Right atrium auricular region (tissue), 2 donors: Measurements from ENCODE around the gene PRR35. TPM values are rescaled to one million over a fixed set of nuclear protein-coding genes. Genes with fewer than 3 reads are reported as not detected.

Experiments
- DNase-seq: peaks from one replicate; pipeline ENCODE4 v3.0.0-alpha.2; 2019; ENCODE audit warnings: low spot score
- H3K27ac ChIP-seq, 2 donors: fragments of 200-600 bp; sonication (generic); 1 replicate in 1 of 2; 2 replicates in 1 of 2; pipeline ENCODE4 v1.5.1; 2016 to 2019
- H3K27me3 ChIP-seq, 2 donors: fragments of 200-600 bp; sonication (generic); one replicate each; pipeline versions ENCODE4 v1.5.1 to v1.6.0; 2017 to 2019
- H3K36me3 ChIP-seq: fragments of 200-600 bp; sonication (generic); one replicate; pipeline ENCODE4 v1.5.1; 2016
- H3K4me1 ChIP-seq, 2 donors: fragments of 200-600 bp; sonication (generic); one replicate each; pipeline versions ENCODE4 v1.5.1 to v1.6.0; 2017 to 2019
- H3K4me3 ChIP-seq, 2 donors: fragments of 200-600 bp; sonication (generic); 1 replicate in 1 of 2; 2 replicates in 1 of 2; pipeline ENCODE4 v1.5.1; 2017 to 2019; ENCODE audit warnings: mild to moderate bottlenecking in 1 of 2, moderate library complexity in 1 of 2
- H3K9me3 ChIP-seq, 2 donors: fragments of 200-600 bp; sonication (generic); one replicate each; pipeline ENCODE4 v1.5.1; 2019
- total RNA-seq, 2 donors: library from RNA; depleted of rRNA; stranded (reverse); fragments of >200 nt; gene quantifications; one replicate each; pipeline ENCODE4 v1.1.0, GENCODE V29; 2016
- TF ChIP-seq, protein P1 (sequence below), 2 donors: fragments of 200-600 bp; sonication (generic); IDR thresholded peaks; one replicate each; pipeline ENCODE4 v1.5.1; 2019; ENCODE audit warnings: antibody characterized with exemption in 2 of 2

PRR35 gene
- total RNA-seq = not detected

GRCh38 chr16:560204-560700 lies at the start of gene PRR35:
PRR35 (plus strand) TSS chr16:560394; CDS start chr16:563295, 2,901 bp downstream.
- Histone ChIP-seq H3K27me3 (peaks cover 9 to 16% of the 10 kb centered on the region in 2 donors), H3K4me1 (peaks cover 0 to 15% of the 10 kb centered on the region in 2 donors), H3K36me3 (no peaks in the 10 kb centered on the region), H3K9me3 (no peaks in the 10 kb centered on the region), H3K27ac (no peak within 1 kb of the TSS), H3K4me3 (no peak within 1 kb of the TSS)
- DNase-seq = no peak
- TF ChIP-seq, protein P1, sequence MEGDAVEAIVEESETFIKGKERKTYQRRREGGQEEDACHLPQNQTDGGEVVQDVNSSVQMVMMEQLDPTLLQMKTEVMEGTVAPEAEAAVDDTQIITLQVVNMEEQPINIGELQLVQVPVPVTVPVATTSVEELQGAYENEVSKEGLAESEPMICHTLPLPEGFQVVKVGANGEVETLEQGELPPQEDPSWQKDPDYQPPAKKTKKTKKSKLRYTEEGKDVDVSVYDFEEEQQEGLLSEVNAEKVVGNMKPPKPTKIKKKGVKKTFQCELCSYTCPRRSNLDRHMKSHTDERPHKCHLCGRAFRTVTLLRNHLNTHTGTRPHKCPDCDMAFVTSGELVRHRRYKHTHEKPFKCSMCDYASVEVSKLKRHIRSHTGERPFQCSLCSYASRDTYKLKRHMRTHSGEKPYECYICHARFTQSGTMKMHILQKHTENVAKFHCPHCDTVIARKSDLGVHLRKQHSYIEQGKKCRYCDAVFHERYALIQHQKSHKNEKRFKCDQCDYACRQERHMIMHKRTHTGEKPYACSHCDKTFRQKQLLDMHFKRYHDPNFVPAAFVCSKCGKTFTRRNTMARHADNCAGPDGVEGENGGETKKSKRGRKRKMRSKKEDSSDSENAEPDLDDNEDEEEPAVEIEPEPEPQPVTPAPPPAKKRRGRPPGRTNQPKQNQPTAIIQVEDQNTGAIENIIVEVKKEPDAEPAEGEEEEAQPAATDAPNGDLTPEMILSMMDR (IDR thresholded peaks at IDR 0.05) = no peak

DNA sequence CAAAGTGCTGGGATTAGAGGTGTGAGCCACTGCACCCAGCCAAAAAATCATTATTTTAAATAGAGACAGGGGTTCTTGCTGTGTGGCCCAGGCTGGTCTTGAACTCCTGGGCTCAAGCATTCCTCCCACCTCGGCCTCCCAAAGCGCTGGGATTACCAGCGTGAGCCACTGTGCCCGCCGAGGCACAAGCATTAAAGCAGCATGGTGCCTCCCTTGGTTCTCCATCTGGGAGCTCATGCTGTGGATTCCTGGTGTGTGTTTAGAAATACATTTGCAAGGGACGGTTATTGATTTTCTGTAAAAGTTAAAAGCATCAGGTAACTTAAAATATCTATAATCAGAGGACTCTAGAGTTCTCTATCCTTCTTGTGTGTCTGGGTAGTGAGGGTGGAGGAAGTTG lies 47.4 kb upstream of the PRR35 start:
- peaks cover 17% of the 10 kb centered on the region for H3K36me3 ChIP-seq
- H3K4me3 ChIP-seq = no peak overlapping the region
- no peak for DNase-seq
- H3K27ac ChIP-seq = no peak overlapping the region
- TF ChIP-seq, protein P1 (IDR thresholded peaks at IDR 0.05) = no peak
- H3K27me3 ChIP-seq = no peaks in the 10 kb centered on the region
- H3K4me1 ChIP-seq = no peaks in the 10 kb centered on the region
- H3K9me3 ChIP-seq = no peaks in the 10 kb centered on the region

- TF ChIP-seq, protein P1 (IDR thresholded peaks at IDR 0.05) = no peak
- no peaks in the 10 kb centered on the region for H3K9me3 ChIP-seq
- H3K4me1 ChIP-seq = no peaks in the 10 kb centered on the region
- H3K27me3 ChIP-seq = no peaks in the 10 kb centered on the region
- no peak overlapping the region for H3K27ac ChIP-seq
- no peak overlapping the region for H3K4me3 ChIP-seq
- peaks cover 21% of the 10 kb centered on the region for H3K36me3 ChIP-seq
- DNase-seq = no peak
These were observed 46.2 kb upstream of the PRR35 start for GRCh38 chr16:513950-514349.

DNA sequence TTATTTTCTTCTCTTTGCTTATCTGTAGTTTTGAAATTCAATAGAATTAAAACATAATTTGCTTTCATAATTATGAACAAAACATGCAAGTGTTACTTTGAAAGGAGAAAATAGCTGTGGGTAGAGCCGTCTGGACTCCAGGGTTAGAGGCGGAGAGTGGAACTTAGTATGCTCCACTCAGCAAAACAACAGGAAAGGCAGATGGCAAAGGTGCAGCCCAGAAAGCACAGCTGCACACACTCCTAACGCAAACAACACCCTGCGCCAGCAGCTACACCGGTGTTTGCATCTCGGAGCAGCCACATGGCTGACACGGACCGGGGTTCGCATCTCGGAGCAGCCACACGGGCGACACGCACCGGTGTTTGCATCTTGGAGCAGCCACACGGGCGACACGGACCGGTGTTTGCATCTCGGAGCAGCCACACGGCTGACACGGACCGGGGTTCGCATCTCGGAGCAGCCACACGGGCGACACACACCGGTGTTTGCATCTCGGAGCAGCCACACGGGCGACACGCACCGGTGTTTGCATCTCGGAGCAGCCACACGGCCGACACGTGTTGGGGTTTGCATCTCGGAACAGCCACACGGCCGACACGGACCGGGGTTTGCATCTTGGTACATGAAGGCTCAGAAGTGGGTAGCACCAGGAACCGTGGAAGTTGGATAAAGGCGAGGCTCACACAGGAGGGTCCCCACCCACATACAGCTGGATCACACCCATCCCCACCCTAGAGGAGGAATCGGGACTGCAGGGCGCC lies 44.8 kb upstream of the PRR35 start:
- DNase-seq = no peak
- Histone ChIP-seq H3K9me3 (no peaks in the 10 kb centered on the region), H3K27ac (no peak overlapping the region), H3K4me3 (no peak overlapping the region), H3K27me3 (no peaks in the 10 kb centered on the region), H3K4me1 (no peaks in the 10 kb centered on the region), H3K36me3 (peaks cover 35% of the 10 kb centered on the region)
- TF ChIP-seq, protein P1 (IDR thresholded peaks at IDR 0.05) = no peak

GRCh38 chr16:515939-516226 lies 44.3 kb upstream of the PRR35 start:
- H3K27ac ChIP-seq = no peak overlapping the region
- H3K36me3 ChIP-seq = peaks cover 40% of the 10 kb centered on the region
- H3K4me1 ChIP-seq = no peaks in the 10 kb centered on the region
- no peaks in the 10 kb centered on the region for H3K9me3 ChIP-seq
- TF ChIP-seq, protein P1 (IDR thresholded peaks at IDR 0.05) = no peak
- DNase-seq = no peak
- H3K4me3 ChIP-seq = no peak overlapping the region
- no peaks in the 10 kb centered on the region for H3K27me3 ChIP-seq

- Histone ChIP-seq H3K27me3 (no peaks in the 10 kb centered on the region), H3K36me3 (peaks cover 44% of the 10 kb centered on the region), H3K9me3 (no peaks in the 10 kb centered on the region), H3K27ac (no peak overlapping the region), H3K4me1 (no peaks in the 10 kb centered on the region), H3K4me3 (no peak overlapping the region)
- TF ChIP-seq, protein P1 (IDR thresholded peaks at IDR 0.05) = no peak
- DNase-seq = no peak
These were observed 43.9 kb upstream of the PRR35 start for GRCh38 chr16:516301-516700.
